Muscle of arm (tissue), 12 donors: Measurements from ENCODE around the gene NR1I3. TPM values are rescaled to one million over a fixed set of nuclear protein-coding genes. Genes with fewer than 3 reads are reported as not detected.

ENCODE experiments used
- DNase-seq: peaks from one replicate; pipeline ENCODE4 v3.0.0-alpha.2; 2013
- polyA plus RNA-seq, 12 donors: library from polyadenylated mRNA; unstranded; fragments of 120-200 nt; gene quantifications; one replicate each; pipeline ENCODE4 v1.2.1, GENCODE V29; 2013; ENCODE audit not compliant: insufficient read length in 12 of 12

NR1I3 gene
- polyA plus RNA-seq, 12 donors: 0.40 to 2.1 (median 1.1) TPM; not detected in 2

GRCh38 chr1:161196521-161197451, 41.2 kb downstream of the NR1I3 start:
- peak; percentile 91 for DNase-seq

GRCh38 chr1:161196111-161196510, 41.9 kb downstream of the NR1I3 start:
- no peak for DNase-seq

GRCh38 chr1:161195171-161195570, 42.8 kb downstream of the NR1I3 start:
- DNase-seq: no peak

- no peak for DNase-seq
These were observed 44.3 kb downstream of the NR1I3 start for GRCh38 chr1:161193561-161194235.

GRCh38 chr1:161192476-161193465, 45.2 kb downstream of the NR1I3 start:
- peak; percentile 67 for DNase-seq

GRCh38 chr1:161191971-161192370, 46.0 kb downstream of the NR1I3 start:
- DNase-seq: no peak

- DNase-seq: no peak
These were observed 47.0 kb downstream of the NR1I3 start for GRCh38 chr1:161190962-161191521.

- no peak for DNase-seq
These were observed 49.0 kb downstream of the NR1I3 start for GRCh38 chr1:161189036-161189435.

GRCh38 chr1:161188381-161188780, 49.6 kb downstream of the NR1I3 start:
- no peak for DNase-seq

GRCh38 chr1:161187311-161187710, 50.7 kb downstream of the NR1I3 start:
- no peak for DNase-seq

GRCh38 chr1:161185732-161186311, 52.2 kb downstream of the NR1I3 start:
- DNase-seq: no peak

- DNase-seq: peak; percentile 83
These were observed 52.7 kb downstream of the NR1I3 start for GRCh38 chr1:161185282-161185682.

- no peak for DNase-seq
These were observed 55.8 kb downstream of the NR1I3 start for GRCh38 chr1:161182214-161182613.

GRCh38 chr1:161180639-161181038, 57.4 kb downstream of the NR1I3 start:
- DNase-seq: no peak

- DNase-seq: no peak
These were observed 58.3 kb downstream of the NR1I3 start for GRCh38 chr1:161179698-161180097.

Other genes with a start within 250 kb of the NR1I3 start
- gene F11R, start 217.1 kb downstream of the NR1I3 start, polyA plus RNA-seq: 10 to 100 TPM in 11 of 12 donors, not detected in 1; 11.5 to 40.4 (median 16.3) TPM
- 10 to 100 TPM in 11 of 12 donors, not detected in 1; 18.6 to 33.2 (median 23.2) TPM for gene TSTD1, start 199.2 kb downstream of the NR1I3 start, polyA plus RNA-seq
- gene USF1, start 192.2 kb downstream of the NR1I3 start, polyA plus RNA-seq: 10 to 100 TPM in 11 of 12 donors, not detected in 1; 24.8 to 51.5 (median 33.4) TPM
- 10 to 100 TPM in 1 of 12 donors, 1 to 10 TPM in 10, not detected in 1; 1.8 to 12.9 (median 2.9) TPM for gene ARHGAP30, start 168.3 kb downstream of the NR1I3 start, polyA plus RNA-seq
- 10 to 100 TPM in 2 of 12 donors, 1 to 10 TPM in 1, under 1 TPM in 5, not detected in 4; 0.04 to 28.3 (median 0.19) TPM for gene NECTIN4, start 148.6 kb downstream of the NR1I3 start, polyA plus RNA-seq
- 1 to 10 TPM in 4 of 12 donors, under 1 TPM in 5, not detected in 3; 0.32 to 1.7 (median 0.73) TPM for gene KLHDC9, start 139.8 kb downstream of the NR1I3 start, polyA plus RNA-seq
- gene PFDN2, start 120.2 kb downstream of the NR1I3 start, polyA plus RNA-seq: 10 to 100 TPM in 11 of 12 donors, not detected in 1; 51.9 to 78.1 (median 63.6) TPM
- 10 to 100 TPM in 11 of 12 donors, not detected in 1; 25.2 to 35.4 (median 30.8) TPM for gene NIT1, start 120.1 kb downstream of the NR1I3 start, polyA plus RNA-seq
- gene DEDD, start 105.5 kb downstream of the NR1I3 start, polyA plus RNA-seq: 10 to 100 TPM in 11 of 12 donors, not detected in 1; 36.3 to 54.8 (median 45.0) TPM
- 100 to 1,000 TPM in 8 of 12 donors, 10 to 100 TPM in 3, not detected in 1; 90.7 to 129 (median 108) TPM for gene UFC1, start 84.2 kb downstream of the NR1I3 start, polyA plus RNA-seq
- 10 to 100 TPM in 11 of 12 donors, not detected in 1; 20.4 to 33.1 (median 29.1) TPM for gene USP21, start 78.7 kb downstream of the NR1I3 start, polyA plus RNA-seq
- 10 to 100 TPM in 11 of 12 donors, not detected in 1; 14.1 to 38.7 (median 23.6) TPM for gene PPOX, start 71.8 kb downstream of the NR1I3 start, polyA plus RNA-seq
- 10 to 100 TPM in 11 of 12 donors, not detected in 1; 18.8 to 41.2 (median 24.5) TPM for gene B4GALT3, start 60.7 kb downstream of the NR1I3 start, polyA plus RNA-seq
- 10 to 100 TPM in 8 of 12 donors, 1 to 10 TPM in 3, not detected in 1; 7.2 to 14.7 (median 10.8) TPM for gene ADAMTS4, start 39.1 kb downstream of the NR1I3 start, polyA plus RNA-seq
- 100 to 1,000 TPM in 10 of 12 donors, 10 to 100 TPM in 1, not detected in 1; 92.6 to 165 (median 136) TPM for gene NDUFS2, start 35.8 kb downstream of the NR1I3 start, polyA plus RNA-seq
- gene FCER1G, start 22.9 kb downstream of the NR1I3 start, polyA plus RNA-seq: 10 to 100 TPM in 10 of 12 donors, not detected in 2; 12.5 to 37.0 (median 18.9) TPM
- gene APOA2, start 14.6 kb downstream of the NR1I3 start, polyA plus RNA-seq: 10 to 100 TPM in 1 of 12 donors, 1 to 10 TPM in 6, under 1 TPM in 2, not detected in 3; 0.57 to 57.1 (median 1.4) TPM
- gene TOMM40L, start 12.1 kb downstream of the NR1I3 start, polyA plus RNA-seq: 10 to 100 TPM in 4 of 12 donors, 1 to 10 TPM in 7, not detected in 1; 7.2 to 40.3 (median 9.4) TPM
- 1 to 10 TPM in 1 of 12 donors, under 1 TPM in 8, not detected in 3; 0.14 to 1.0 (median 0.38) TPM for gene PCP4L1, start 20.5 kb upstream of the NR1I3 start, polyA plus RNA-seq
- gene MPZ, start 71.8 kb upstream of the NR1I3 start, polyA plus RNA-seq: 10 to 100 TPM in 8 of 12 donors, 1 to 10 TPM in 3, not detected in 1; 5.7 to 39.9 (median 13.9) TPM
- gene SDHC, start 76.2 kb upstream of the NR1I3 start, polyA plus RNA-seq: 100 to 1,000 TPM in 11 of 12 donors, 10 to 100 TPM in 1; 91.3 to 429 (median 132) TPM
- 1 to 10 TPM in 4 of 12 donors, under 1 TPM in 2, not detected in 6; 0.73 to 1.5 (median 1.3) TPM for gene CFAP126, start 129.7 kb upstream of the NR1I3 start, polyA plus RNA-seq